Middle frontal gyrus (tissue), 1 donor: ENCODE results near the gene KCNG4.

Experiments used
- DNase-seq: peaks from one replicate; pipeline ENCODE4 v3.0.0-alpha.2; 2015; ENCODE audit warnings: low spot score; ENCODE audit errors: extremely low spot score

KCNG4 gene

DNA sequence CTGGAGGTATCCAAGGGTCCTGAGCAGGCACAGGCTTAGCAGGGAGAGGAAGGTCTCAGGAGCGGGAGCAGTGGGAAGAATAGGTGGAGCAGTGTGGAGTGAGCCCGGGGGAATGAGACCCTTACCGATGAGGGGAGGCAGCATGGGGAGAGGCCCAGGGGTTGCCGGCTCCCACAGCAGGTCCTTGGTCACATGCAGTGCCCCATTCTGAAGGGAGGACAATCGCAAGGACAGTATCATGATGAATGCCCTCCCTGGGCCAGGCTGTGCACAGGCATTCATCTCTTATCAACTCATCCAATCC is 56.3 kb downstream of the KCNG4 start:
- no peak for DNase-seq

- no peak for DNase-seq
Measured at GRCh38 chr16:84182680-84183571, 56.9 kb downstream of the KCNG4 start.

DNA sequence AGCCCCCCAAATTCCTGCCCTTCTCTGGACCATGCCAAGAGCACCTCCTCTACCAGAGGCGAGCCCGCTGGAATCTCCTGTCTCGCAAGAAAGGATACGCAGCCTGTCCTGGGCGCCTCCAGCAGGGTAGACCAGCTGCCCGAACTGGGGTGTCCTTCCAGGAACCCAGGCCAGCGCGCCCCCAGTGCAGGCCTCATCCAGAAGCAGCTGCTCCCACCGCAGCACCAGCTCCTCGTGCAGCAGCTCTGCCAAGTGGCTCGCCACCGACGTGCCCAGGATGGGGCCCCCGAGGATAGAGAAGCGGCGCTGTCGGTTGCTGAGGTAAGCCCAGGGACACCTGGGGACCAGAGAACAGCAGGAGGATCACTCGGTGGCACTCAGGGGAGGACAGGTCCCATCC is 57.7 kb downstream of the KCNG4 start:
- DNase-seq = no peak

- no peak for DNase-seq
Measured at GRCh38 chr16:84181144-84181915, 58.5 kb downstream of the KCNG4 start.

- DNase-seq = no peak
Measured at GRCh38 chr16:84180519-84181140, 59.2 kb downstream of the KCNG4 start.

GRCh38 chr16:84179612-84180320 is 60.0 kb downstream of the KCNG4 start:
- DNase-seq = no peak

- no peak for DNase-seq
Measured at GRCh38 chr16:84178892-84179611, 60.8 kb downstream of the KCNG4 start.

DNA sequence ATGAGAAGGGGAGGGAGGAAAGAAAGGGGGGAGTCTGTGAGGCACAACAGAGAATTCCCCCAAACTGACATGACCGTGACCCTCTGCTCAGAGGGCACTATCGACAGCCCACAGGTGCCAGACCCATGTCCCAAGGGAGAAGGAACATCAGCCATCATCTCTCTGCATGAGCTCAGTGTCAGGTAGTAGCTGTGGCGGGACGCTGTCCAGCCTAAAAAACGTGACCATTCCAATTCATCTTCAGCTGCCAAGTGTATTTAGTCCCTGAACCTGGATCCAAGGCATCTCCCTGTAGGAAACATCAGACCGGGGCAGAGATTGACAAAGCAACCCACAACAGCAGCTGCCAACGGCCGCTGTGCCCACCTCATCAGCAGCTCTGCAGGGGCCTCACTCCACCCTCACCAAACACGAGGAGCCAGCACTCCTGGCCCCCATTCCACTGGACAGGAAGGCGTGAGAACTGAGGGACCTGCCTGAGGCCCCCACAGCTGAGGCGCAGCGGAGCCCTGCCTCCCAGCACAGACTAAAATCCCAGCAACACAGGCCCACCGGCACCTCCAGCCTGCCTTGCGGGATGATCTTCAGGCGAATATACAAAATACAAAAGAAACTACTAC is 61.6 kb downstream of the KCNG4 start:
- no peak for DNase-seq

DNA sequence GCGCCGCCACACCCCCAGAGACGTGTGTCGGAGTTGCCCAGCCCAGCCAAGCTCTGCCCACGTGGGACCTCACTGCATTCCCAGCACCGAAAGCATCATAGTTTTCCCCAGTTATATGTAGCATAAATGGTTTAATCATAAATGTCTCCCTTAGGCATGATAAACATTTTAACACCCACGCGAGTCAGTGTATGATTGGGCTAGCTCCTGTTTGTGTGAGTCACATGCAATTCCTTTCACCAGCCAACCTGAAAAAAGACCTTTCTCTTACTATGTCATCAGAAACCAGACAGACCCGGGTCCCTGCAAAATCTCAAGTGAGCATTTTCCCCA is 62.1 kb downstream of the KCNG4 start:
- DNase-seq = no peak

DNA sequence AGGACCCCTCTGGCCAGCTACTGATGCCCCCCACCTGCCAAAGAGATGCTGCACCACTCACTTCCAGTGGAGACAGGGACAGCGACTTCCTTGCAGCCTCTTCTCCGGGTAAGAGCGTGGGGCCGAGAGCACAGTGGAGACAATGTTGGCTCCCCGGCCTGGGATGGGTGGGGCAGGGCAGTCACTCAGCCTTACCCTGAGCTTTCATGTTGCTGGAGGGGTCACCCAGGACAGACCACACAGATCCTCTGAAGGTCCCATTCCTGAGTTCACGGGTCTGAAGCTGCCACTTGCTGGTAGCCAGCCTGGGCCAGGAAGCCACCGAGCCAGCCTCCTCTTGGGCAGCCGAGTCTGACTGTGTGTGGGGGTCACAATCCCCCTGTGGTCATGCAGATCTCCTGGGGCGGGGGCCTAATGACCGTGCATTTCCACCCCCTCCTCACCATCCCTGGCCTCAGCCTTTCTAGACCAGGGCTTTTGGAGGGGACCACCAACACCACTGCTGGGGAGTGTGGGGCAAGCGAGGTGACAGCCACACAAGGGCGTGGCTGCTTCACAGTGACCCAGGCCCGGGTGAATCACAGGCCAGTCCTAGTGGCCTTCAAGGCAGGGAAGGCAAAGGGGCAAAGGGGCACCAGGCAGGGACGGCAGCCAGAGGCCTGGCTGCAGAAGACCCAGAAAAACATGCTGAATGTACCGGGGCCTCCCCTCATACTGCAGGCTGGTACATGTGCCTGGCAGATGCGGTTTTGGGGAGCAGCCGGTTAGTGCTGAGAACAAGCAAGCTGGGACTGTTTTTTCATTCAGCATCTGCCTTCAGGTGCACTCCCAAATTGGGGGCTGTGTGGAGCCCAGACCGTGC is 63.4 kb downstream of the KCNG4 start:
- DNase-seq = no peak

- DNase-seq = no peak
Measured at GRCh38 chr16:84175350-84176081, 64.3 kb downstream of the KCNG4 start.

DNA sequence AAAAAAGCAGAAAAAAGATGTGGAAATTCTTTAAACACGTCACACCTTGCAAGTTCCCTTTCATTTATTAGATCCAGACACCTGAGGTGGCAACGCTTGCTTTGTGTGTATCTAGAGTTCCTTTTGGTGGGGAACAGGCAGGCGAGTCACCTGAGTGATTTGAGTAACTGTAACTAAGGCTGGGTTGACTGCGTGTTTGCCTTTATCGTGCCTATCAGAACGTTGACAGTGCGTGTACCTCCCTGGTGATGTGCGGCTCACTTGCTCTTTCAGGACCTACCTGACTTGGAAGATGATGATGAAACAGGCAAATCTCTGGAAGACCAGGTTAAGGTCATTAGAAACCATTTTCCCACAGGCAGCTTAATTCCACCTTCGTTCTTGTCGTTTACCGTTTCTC is 65.4 kb downstream of the KCNG4 start:
- no peak for DNase-seq

DNA sequence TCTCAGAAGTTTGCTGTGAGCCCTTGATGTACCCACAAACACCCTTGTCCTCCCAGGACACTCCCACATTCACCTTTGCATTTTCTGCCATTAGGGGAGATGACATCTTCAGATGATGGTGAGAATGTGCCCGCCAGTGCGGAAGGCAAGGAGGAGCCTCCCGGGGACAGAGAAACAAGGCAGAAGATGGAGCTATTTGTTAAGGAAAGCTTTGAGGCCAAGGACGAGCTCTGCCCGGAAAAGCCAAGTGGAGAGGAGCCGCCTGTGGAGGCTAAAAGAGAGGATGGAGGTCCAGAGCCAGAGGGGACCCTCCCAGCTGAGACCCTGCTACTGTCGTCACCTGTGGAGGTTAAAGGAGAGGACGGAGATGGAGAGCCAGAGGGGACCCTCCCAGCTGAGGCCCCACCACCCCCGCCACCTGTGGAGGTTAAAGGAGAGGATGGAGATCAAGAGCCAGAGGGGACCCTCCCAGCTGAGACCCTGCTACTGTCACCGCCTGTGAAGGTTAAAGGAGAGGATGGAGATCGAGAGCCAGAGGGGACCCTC is 70.0 kb downstream of the KCNG4 start:
- no peak for DNase-seq
